DMS53 (cell line): Measurements from ENCODE around the gene ERLIN1.

Experiments
- DNase-seq: peaks from one replicate; lab custom pipeline; 2025; lab: John Stamatoyannopoulos, UW

ERLIN1 gene

DNA sequence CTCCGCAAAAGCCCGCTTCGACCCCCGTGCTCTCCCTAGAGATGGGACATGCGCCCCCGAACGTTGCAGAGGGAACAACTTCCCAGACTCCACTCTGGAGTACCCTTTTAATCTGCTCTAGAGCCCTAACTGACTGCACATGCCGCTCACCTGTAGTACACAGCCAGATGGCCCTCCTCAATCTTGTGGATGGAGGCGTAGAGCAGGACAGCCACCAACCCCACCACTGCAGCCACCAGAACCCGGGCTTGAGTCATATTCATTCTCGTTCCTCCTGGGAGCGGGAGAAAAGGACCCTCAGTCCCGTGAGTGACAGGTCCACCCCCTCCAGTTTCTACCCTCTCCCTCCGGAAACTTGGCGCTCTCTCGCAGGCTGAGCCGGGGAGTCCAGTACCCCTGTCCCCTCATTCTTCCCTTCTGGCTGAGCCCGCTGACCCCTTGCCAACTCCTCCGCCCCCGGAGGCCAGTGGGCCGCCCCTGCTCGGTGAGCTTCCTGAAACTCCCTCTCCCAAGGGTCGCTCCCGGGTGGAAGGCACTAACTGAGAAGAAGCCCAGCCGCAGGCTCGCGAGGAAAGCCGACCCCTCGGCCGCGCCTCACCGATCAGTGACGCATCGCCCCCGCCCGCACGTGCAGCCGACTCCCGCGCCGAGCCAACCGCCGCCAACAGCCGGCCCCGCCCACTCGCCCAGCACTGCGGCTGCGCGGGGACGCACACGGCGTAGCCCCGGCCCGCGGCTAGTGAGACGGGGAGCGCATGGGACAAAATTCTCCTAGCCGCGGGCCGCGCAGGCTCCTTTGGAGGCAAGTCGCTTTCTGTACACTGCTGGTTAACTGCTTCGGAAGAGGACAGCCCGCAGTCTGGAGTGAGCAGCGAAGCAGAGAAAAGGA, at the start of gene ERLIN1:
ERLIN1 (minus strand) TSS at position 666 of the 889 bp plus-strand sequence; CDS start at position 263, 403 bp downstream.
- peak; percentile 98 for DNase-seq

DNA sequence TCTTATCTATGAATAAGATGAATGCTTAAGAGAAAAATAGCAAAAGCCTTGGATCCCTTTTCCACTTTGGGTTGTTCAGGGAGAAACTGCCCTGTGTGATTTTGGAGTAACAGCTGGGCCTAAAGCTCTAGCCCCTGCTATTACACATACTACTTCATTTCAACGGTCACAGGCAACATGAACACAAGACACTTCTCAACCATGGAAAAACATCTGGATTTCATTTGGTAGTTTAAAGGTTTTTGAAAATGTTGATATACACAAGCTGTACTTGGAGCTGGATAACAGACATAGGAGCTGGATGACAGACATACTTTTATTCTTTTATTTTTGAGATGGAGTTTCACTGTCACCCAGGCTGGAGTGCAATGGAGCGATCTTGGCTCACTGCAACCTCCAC, 46.3 kb upstream of the ERLIN1 start:
- DNase-seq = no peak

DNA sequence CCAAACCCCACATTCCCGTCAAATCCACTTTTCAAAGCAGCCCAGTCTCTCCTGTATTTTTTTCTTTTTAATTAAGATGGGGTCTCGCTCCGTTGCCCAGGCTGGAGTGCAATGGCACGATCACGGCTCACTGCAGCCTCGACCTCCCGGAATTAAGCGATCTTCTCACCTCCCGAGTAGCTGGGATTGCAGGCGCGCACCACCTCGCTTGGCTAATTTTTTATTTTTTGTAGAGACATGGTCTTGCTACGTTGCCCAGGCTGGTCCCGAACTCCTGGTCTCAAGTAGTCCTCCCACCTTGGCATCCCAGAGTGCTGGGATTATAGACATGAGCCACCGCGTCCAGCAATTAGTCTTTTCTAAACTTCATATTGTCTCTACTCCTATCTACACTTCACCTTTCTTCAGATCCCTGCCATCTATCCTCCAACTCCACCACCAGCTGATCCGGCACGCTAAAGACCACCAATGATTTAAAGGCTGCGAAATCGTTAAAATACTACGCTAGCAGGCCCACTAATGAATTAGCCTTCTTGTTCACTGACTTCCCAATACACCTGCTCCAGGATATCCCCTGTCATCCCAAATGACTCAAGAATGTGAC, 44.1 kb upstream of the ERLIN1 start:
- no peak for DNase-seq

DNA sequence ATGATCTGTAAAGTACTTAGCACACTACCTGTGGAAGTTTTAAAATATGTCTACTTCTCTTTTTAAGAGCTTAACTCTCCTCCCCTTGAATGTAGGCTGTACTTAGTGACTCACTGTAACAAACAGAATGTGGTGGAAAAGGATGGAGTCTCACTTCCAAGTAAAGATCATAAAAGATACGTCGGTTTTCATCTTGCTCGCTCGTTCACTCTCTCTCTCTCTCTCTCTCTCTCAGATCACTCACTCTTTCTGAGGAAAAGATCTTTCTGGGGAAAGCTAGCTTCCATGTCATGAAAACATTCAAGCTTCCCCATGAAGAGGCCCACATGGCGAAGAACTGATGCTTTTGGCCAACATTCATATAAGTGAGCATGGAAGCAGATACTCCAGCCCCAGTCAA, 38.0 kb upstream of the ERLIN1 start:
- DNase-seq = no peak

DNA sequence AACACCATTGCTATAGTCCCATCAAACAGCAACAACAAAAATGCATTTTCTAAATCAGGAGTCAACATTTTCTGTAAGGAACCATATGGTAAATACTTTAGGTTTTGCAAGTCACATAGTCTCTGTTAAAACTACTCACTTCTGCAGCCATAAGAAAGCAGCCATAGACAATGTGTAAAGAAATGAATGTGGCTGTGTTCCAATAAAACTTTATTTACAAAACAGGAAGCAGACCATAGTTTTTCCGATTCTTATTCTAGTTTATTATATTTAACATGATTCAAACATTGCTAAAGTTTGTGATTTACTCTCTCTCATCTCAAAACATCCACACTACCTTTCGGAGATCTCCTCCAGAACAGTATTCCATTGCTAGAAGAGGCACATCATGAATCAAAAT, 36.7 kb upstream of the ERLIN1 start:
- no peak for DNase-seq

DNA sequence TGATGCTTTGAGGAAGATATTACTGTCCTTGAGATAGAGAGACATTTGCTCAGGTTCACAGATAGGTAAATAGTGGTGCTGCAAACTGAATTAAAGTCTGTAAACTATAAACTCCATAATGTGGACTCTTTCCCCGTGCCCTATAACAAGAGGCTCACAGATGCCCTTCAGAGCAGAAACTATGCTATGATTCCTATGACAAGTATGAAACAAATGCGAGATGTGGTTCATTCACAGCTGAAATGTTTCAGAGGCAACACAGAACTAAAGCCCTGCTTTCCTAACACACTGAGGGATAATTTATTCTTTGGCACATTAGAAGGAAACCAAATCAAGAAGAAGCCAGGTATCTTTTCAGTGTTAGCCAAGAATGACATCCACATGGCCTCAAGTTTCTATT, 30.2 kb upstream of the ERLIN1 start:
- no peak for DNase-seq

DNA sequence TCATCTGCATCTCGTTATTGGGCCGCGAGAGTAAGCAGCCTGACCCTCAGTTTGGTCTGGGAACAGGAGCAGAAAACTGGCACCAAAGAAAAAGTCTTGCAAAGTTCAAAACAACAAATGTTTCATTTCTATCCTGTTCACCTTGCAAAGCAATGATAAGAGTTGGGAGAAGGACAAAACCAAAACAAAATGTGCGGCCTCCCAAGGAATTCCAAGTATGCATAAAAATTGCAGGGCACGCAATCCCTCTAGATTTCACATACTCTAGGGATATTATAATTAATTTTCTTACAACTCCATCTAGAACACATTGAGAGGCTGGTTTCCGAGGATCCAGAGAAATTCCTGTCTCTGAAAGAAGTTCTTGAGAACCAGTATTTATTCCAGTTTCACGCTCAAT, 23.5 kb upstream of the ERLIN1 start:
- DNase-seq = no peak

DNA sequence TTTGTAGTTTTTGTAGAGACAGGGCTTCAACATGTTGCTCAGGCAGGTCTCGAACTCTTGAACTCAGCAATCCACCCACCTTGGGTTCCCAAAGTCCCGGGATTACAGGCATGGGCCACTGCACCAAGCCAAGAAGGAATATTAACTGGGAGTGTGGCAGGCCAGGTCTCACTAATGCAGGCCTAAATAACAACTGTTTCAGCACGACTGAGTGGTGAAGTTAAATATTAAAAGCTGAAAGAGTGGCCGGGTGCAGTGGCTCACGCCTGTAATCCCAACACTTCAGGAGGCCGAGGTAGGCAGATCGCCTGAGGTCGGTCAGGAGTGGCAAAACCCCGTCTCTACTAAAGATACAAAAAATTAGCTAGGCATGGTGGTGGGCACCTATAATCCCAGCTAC, 22.4 kb upstream of the ERLIN1 start:
- DNase-seq = no peak

DNA sequence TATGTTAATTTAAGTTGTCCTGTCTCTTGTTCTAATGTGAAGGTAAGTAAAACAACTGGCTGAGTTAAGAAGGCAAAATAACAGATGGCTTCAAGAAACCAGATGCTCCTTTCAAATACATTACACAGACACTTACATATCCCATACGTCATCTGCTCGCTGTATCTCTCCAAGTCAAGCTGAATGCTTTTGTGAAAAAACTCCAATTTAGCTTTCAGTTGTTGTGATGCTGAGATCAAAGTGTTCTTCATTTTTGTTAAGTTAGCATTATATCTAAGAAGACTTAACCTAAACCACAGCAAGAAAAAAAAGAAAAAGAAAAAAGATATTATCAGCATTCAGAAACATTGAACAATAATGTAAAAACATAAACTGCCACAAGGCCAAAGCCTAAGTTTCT, 18.5 kb upstream of the ERLIN1 start:
- no peak for DNase-seq

DNA sequence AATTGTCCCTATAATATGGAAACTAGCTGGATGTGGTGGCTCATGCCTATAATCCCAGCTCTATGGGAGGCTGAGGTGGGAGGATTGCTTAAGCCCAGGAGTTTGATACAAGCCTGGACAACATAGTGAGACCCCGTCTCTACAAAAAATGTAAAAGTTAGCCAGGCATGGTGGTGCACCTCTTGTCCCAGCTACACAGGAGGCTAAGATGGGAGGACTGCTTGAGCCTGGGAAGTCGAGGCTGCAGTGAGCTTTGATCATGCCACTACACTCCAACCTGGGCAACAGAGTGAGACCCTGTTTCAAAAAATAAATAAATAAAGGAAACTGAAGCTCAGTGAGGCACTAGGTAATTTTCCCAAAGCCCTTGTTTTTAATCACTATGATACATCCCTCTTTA, 15.7 kb upstream of the ERLIN1 start:
- no peak for DNase-seq

DNA sequence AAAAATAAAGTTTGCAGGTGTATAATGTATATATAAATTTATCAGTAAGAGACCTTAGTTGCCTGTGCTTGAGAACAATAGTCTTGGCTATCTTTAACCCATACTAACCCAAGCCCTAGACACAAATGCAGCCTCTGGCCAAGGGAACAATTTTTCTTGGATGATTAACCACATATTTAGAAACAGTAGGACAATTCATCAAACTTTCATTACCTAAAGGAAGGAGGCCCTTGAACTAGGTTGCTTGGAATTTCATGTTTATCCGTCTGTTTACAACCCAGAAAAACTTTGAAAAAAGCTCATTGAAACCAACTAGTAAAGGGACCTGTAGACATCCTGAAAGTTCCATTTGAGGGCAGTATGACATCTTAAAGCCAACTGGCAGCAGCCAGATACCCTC, 8.9 kb upstream of the ERLIN1 start:
- no peak for DNase-seq

DNA sequence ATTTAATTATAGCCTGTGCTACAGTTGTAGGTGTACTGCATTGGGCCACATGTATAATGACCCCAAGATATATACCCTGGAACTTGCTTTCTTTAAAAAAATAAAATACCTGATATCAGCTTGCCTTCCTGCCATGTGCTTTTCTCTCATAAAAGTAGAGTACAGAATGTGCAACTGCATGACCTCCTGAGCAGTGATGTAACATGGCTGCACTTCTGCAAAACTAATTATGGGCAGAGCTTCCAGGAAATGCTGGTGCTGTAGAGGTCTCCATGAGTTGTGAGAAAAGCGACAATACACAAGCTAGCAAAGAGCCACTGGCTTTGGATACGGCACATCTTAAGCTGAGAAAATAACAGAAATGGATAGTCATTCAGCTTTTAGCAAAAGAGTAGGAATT, 6.5 kb upstream of the ERLIN1 start:
- DNase-seq = no peak

DNA sequence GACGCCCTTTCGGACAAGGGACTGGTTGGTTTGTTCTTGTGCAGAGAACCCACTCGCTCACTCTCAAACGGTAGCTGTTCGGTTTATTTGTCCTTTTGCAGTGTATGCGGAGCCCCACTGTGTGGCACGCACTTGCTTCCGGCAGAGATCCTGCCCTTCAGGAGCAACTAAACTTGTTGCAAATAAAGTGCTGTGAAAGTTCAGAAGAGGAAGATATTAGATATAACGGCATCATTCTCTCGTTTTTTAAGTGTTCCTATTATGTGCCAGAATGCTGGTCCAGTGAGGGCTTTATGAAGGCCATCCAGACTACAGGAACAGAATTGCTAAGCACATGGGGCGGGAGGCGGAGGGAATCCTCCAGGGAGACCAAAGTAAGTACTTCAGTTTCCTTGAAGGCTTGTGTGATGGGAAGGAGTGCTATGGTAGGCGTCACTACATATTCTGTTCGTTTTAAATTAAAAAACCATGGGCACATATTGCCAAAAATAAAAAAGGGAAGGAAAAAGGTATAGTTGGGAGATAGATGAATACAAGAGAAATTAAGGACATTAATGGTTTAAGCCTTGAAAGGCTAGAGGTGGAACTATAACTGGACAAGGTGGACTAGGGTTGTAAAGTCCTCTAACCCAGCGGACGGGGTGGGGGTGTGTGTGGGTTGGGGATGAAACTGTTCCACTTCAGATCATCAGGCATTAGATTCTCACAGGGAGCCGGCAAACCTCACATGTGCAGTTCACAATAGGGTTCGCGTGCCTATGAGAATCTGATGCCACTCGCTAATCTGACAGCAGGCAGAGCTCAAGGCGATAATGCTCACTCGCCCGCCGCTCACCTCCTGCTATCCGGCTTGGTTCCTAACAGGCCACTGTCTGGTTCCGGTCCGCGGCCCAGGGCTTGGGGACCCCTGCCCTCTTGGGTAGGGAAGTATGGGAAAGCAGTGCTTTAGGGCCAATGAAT, 704 bp upstream of the ERLIN1 start:
- peak; percentile 76 for DNase-seq

DNA sequence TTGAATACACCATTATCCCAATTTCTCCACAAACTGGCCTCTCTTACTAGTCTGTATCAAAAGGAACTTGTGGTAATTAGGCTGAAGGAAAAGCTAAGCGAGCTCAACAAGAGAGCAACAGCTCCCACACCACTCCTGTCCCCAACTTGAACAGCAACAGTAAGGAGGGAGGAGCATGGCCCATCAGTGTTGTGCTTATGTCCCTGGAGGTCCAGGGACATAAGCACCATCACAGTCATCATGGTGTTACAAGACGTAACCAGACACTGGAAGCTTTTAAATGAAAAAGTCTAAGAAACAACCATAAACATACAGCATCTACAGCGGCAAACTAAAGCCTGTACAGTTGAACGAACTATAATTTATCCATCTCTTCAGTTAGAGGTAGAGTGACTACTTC, 989 bp downstream of the ERLIN1 start:
- DNase-seq = peak; percentile 25

DNA sequence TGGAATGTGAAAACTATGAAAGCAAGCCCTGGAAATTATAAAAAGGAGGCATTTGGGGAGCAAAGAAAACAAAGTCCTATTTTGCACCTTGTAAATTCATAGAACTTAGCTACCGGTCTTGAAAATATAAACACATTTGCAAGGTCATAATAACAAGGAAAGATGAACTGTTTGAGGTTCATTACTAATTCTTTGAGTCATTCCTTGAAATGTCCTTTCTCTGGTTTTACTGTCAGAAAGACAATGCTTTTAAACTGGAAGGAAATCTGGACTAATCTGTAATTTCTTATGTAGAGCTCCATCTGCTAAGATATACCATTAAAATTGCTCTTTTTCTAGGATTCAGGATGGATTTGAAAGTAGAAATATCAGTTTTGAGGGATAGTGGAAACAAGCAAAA, 1.4 kb downstream of the ERLIN1 start:
- DNase-seq = no peak

DNA sequence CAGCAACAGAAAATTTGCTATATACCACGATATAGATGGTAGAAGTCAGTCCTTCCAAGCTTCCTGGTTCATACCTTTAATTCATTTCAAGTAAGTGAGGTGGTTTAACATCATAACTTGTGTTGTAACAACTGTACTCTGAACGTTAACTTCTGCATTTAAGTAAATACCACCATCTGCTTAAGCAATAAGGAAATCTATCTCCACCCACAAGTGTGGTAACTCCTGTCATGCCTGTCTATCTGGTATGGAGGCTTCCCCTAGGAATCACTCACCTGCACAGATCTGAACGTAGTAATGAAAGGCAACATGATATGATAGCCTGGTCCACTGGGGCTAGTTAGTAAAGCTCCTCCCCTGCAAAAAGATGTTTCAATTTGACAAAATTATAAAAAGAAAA, 2.3 kb downstream of the ERLIN1 start:
- peak; percentile 10 for DNase-seq

DNA sequence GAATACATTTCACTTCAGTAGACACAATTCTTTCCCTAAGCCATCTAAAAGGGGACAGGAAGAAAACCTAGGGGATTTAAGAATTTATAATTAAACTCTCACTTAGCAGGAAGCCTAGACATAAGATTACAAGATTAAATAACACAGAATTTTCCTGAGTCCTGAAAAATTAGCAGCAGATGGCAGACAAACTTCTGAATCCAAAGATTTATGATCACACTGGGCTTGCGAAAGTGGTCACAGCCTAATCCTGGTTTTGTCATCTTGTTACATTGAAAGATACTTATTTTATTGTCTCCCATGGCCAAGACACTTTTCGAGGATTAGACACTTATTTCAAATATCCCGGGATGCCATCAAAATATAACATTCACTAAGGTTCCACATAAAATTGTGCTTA, 2.9 kb downstream of the ERLIN1 start:
- DNase-seq = no peak

DNA sequence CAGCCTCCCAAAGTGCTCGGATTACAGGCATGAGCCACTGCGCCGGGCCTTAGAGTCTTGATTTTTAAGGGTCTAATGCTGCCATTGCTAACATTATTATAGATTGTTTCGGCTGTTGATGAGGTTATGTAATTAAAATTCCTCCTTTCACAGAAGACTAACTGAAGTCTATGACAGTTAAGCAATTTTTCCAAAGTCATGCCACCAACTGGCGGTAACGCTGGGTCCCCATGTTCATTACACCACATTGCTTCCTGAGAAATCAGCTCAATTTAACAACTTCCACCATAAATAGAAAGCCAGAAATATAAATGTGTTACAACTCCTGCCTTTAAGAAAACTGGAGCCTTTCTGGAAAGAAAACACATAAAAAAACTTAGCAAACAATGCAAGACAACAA, 3.5 kb downstream of the ERLIN1 start:
- no peak for DNase-seq

DNA sequence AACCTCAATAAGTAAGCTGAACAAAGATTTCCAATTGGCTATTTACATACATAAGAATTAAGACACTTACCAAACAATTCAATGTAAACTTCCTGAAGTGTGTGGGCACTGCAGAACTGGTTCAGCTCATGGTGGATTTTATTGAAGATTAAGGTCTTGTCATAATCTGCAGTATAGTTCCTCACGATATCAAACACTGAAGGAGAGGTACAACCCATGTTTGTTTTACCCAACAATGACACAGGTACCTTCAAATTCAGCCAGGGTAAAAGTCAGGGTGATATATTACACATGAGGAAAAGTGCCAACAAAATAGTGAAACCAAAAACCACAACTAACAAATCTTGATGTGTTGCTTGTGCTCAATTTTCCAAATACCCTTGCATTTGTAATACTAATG, 10.0 kb downstream of the ERLIN1 start:
- peak; percentile 14 for DNase-seq

DNA sequence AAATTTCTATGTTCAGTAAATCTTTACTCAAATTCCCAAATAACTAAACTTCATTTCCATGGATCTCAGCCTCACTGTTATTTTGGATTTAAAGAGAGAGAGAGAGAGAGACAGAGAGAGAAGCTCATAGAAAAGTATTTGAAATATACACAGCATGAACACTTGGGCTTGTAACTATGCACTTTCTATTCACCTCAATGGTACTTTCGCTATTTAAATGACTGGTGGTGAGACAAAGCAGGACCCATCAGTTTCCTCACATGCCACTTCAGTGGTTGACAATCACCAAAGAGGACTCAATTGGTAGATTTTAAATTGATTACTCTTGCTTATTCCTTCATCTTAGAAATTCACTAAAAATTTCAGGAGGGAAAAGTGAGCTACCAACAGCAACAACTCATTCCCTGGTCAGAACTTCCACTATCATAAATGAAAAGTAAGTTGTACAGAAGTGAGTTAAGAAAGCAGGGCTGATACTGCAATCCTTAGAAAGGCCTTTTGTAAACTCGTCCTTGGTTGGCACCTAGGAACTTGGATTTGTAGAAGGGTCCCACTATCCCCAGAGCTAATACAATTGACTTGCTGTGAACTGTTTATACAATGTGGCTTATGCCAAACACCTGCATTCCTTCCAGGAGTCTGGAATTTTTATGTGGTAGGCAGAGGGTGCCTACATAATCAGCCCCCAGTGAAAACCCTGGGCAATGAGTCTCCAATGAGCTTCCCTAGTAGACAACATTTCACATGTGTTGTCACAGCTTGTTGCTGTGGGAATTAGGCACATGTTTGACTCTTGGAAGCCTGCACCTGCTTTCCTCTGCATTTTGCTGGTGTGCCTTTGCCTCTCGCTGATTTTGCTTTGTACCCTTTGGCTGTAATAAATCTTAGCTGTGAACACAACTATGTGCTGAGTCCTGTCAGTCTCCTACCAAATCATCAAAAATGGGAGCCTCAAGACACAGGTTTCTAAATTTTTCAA, 10.8 kb downstream of the ERLIN1 start:
- no peak for DNase-seq

DNA sequence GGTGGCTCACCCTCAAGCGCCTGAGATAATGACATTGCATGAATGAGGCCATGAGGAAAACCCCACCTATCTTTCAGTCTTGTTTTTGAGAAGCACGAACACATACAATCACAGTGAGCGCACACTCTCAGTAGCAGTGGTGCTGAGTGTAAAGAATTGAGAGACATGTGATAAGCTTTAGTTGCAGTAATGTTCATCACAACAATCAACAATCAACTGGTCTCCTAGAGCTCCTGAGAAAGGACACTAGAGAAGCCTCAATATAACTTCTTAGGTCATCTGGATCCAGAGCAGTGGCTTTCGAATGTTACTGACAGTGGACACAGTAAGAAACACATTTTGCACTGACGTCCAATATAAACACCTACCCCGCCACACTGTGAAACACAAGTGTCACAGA, 12.8 kb downstream of the ERLIN1 start:
- no peak for DNase-seq
